HT-29 (cell line): ENCODE data around the gene RND3. TPM values are rescaled to one million over a fixed set of nuclear protein-coding genes. Genes with fewer than 3 reads are reported as not detected.
A peak's percentile ranks its signal among the peaks of the same experiment; 100 is the strongest.

Experiments used
- DNase-seq: peaks from one replicate; pipeline ENCODE4 v3.0.0-alpha.2; 2015; ENCODE audit warnings: low spot score
- total RNA-seq: library from RNA; depleted of rRNA; stranded (reverse); fragments of >200 nt; shearing (Covaris generic); gene quantifications from 2 replicates; pipeline ENCODE4 v1.2.3, GENCODE V29; 2014

The RND3 gene
- total RNA-seq, 1 experiment from 2014 or later: 48.0 TPM

GRCh38 chr2:150476286-150476685 is 11.2 kb downstream of the RND3 start:
- peak; percentile 50 for DNase-seq

GRCh38 chr2:150475479-150476250 is 11.8 kb downstream of the RND3 start:
- DNase-seq: peak; percentile 63

GRCh38 chr2:150474326-150475074 is 13.0 kb downstream of the RND3 start:
- DNase-seq: peak; percentile 51

GRCh38 chr2:150473767-150474166 is 13.7 kb downstream of the RND3 start:
- DNase-seq: peak; percentile 53

GRCh38 chr2:150472511-150472899 is 15.0 kb downstream of the RND3 start:
- peak; percentile 90 for DNase-seq

- no peak for DNase-seq
Observed at GRCh38 chr2:150471813-150472510, 15.5 kb downstream of the RND3 start.

GRCh38 chr2:150470435-150470834 is 17.0 kb downstream of the RND3 start:
- peak; percentile 76 for DNase-seq

DNA sequence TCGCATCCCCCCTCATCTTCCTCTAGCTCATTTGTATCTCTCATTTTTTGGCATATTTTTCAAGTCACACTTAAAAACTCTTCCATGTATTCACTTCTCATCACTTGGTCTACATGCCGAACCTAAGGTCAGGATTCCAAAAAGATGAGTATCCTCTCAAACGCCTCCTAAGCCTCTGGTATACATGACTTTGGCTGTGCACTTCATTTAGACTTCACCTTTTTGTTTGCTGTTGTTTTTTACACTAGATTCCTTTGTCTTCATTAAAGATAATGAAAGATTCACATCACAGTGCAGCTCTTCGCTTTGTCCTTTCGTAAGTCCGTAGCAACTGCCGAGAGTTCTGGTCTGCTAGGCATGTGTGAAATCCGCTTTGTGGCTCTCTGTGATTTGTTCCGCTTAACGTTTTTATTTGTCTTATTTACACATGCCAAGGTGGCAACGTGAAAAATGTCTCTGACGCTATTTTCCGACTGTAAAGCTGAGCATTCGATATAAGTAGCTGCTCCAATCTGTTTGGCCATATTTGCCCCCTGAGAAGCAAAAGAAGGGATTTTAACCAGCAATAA is 17.7 kb downstream of the RND3 start:
- DNase-seq: no peak

- DNase-seq: no peak
Observed at GRCh38 chr2:150468350-150468960, 19.0 kb downstream of the RND3 start.

DNA sequence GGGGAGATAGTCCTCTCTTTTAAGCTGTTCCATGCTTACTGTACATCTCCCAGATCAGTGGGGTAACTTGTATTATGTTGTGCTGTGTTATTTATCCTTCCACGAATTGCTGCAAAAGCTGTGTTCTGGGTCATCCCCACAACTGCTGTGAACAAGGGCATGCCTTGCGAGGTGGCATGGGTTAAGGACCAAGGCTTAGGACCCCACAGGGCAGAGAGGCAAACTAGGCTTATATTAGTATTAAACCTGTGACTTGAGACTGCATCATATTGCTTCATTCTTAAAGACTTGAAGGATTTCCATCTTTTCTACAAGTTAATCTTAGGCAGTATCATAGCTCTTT is 19.9 kb downstream of the RND3 start:
- DNase-seq: no peak

DNA sequence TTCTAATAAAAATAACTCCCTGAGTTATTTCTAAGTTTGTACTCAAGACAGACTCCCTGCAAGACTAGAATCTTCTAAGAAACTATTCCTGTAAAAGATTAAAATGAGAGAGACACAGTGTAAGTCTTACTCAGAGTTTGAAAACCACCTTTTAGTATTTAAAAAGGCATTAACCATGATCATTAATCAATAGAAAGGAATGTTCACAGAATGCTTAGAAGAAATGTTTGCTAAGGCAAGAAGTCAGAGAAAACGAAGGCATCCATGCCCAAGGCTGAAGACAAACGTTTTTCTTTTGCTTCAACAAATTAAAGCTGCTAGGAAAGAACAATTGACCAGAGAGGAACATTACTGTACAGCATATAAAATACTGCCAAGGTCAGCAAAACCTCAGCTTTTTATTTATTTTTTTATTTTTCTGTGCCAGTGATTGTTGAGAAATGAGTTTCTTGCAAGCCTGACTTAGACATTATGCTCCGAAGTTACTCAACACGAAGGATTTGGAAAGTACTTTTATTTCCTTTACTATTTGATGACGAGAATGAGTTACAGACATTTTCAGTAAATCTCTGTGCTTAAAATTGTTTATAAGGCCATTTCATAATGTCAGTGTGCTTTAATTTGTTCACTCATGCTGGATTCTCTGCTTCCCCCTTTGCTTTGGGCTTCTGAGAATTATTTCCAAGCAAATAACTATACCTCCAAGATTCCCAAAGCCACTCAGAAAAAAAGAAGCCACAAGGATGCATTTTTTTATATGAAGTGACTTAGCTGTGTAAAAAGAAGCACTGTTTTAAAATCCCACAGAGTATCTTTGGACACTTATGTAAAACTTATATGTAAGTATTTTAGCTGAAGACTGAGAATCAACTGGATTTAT is 20.5 kb downstream of the RND3 start:
- DNase-seq: no peak

DNA sequence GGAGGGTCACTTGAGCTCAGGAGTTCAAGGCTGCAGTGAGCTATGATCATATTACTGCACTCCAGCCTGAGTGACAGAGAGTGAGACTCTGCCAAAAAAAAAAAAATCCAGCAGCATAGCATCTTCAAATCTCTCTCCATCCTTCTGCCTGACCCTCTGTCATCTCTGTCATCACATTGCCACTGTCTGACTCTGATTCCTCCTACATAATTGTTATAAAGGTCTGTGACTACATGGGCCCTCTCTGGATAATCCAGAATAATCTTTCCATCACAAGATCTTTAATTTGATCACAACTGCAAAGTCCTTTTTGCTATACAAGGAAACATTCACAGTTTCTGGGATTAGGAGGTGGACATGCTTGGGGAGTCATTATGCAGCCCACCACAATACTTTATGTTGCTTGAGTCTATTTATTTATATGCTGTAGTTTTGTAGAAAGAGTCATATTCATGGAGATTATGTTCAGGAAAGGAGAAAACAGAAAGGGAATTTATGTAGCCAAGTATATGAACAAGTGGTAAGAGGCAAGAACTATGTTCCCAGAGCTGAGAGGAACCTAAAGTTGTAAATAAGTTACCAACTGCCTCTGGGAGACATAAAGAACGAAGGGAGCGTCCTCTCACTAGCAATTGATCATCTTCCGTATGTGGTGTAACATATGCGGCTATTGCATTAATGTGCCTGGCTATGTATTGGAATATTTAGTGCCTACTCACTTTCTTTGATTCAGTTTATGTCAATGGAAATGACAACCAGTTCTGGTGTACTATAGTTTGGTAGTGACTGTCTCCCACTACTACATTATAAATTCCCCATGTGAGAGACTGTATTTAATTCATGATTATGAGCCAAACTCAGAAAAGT is 21.5 kb downstream of the RND3 start:
- peak; percentile 3 for DNase-seq

DNA sequence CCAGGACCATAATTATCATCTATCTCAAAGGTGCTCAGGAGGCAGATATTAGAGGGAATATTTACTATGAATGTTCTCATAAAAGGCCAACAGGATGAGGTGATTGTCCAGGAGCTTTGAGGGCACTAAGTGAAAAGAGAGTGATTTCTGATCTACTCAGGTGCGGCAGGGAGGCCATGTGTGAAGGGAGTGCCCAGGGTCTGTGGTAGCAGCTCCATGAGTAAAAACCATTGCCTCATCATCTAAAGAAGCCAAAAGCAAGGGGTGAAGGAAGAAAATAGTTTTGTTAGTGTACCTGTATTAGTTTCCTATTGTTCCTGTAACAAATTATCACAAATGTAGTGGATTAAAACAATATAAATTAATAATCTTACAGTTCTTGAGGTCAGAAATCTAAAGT is 22.5 kb downstream of the RND3 start:
- no peak for DNase-seq

GRCh38 chr2:150464270-150464669 is 23.2 kb downstream of the RND3 start:
- DNase-seq: no peak

DNA sequence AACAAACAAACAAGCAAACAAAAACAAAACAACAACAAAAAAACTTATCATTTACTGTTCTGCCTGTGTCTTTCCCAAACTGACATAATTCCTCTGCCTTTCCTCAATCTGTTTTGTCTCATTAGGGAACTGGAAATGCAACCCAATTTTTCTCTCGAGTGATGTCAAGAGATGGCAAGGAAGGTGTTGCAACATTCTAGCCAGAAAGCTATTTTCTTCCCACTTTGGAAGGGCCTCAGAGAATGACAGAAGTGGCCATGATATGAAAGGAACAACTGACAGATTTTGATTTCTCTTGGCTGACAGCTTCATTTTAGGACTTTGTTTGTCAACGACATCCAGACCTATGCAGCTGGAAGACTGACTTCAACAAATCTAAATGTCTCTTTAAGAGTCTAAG is 24.7 kb downstream of the RND3 start:
- no peak for DNase-seq

DNA sequence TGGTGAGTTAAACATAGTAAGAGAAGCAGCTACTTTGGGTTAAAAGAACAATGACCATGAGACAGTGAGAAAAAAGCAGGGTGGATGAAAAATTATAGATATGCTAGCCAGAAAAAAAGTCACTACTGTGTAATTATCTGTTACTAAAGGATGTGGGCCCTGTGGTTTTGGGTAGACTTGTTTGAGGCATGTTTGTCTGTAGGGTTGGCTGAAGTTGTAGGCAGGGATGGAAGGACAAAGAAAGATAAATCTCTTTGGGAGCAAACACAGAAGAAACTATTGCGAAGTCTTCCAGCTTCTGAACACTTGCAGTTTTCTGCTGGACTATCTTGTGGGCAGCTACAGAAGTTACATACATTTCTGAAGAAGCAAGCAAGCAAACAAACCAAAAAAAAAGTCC is 28.2 kb downstream of the RND3 start:
- DNase-seq: no peak

DNA sequence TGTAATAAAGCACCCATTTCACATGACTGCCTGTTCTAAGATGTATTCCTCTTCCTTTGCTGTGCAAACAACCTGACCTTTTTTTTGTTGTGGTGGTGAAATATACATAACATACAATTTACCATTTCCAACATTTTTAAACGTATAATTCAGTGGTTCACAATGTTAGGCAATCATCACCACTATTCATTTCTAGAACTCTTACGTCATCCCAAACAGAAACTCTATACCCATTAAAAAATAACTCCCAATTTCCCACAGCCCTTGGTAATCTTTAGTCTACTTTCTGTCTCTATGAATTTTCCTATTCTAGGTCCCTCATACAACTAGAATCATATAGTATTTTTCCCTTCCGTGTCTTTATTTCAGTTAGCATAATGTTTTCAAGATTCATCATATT is 36.7 kb downstream of the RND3 start:
- DNase-seq: no peak

GRCh38 chr2:150449856-150450255 is 37.6 kb downstream of the RND3 start:
- peak; percentile 90 for DNase-seq

DNA sequence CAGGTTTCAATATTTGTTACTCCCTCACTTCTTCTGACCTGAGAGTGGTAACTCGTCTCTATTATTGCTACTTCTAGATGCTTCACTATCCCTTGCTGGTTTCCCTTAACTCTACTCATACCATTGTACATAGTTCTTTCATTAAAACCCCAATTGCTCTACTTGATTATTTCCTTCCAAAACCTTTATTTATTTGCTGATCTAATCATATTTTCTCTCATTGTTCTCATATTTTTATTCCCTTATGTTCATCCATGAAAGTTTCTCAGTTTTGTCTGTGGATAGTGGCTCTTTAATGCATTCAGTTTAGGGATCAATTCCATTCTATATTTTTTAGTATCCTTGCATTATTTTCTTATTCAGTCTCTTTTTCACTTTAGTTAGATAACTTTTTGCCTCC is 42.1 kb downstream of the RND3 start:
- DNase-seq: no peak

DNA sequence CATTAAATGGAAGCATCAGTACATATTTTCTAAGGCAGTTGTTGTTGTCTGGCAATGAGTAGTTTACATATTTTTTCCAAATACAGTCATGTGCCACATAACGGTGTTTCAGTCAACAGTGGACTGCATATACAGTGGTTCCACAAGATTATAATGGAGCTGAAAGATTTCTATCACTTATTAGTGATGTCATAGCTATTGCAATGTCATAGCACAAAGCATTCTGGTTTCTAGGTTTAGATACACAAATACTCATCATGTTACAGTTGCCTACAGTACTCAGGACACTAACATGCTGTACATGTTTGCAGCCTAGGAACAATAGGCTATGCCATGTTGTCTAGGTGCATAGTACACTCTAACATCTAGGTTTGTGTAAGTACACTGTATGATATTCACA is 45.0 kb downstream of the RND3 start:
- no peak for DNase-seq
